ENCODE measurements around the gene NDUFB2.
A peak's percentile ranks its signal among the peaks of the same experiment; 100 is the strongest.
"Not testable (repeated sequence)": the region's sequence is repeated elsewhere in the genome, so short reads cannot be mapped to it uniquely, and the experiment has no call there.

Gene NDUFB2

DNA sequence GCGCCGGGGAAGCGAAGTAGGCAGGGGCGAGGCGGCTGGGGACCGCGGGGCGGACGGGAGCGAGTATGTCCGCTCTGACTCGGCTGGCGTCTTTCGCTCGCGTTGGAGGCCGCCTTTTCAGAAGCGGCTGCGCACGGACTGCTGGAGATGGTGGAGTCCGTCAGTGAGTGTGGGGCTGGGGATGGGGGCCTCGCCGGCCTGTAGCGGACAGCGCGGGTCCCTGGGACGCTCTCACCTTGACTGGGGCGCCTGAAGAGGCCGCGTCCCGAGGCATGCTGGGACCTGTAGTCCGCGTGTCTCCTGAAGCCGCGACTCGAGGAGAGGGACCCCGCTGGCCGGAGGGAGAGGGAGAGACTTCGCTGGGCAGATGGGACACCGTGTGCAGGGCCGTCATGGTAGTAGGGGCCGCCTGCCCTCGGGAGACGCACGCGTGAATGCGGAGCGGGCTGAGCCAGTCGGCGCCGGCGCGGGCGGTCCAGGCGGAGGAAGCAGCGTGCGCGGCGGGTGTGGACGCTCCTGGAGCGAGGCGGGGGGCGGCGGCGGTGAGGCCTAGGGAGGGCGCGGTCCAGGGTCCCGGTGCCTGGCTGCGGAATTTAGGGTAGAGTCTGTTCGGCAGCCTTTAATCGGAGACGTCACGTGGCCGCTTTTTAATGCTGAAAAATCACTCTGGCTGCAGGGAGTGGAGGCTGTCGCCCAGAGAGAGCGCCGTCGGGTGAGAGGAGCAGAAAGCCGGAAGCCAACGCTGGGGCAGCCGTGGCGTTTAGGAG lies at the start of gene NDUFB2:
Gene NDUFB2, plus strand, starts transcription at position 29 of the 767 bp plus-strand sequence. Its CDS starts 37 bp downstream, at position 66.
- peak; percentile 94 for DNase-seq (ENCODE audit: low read depth, low spot score)

DNA sequence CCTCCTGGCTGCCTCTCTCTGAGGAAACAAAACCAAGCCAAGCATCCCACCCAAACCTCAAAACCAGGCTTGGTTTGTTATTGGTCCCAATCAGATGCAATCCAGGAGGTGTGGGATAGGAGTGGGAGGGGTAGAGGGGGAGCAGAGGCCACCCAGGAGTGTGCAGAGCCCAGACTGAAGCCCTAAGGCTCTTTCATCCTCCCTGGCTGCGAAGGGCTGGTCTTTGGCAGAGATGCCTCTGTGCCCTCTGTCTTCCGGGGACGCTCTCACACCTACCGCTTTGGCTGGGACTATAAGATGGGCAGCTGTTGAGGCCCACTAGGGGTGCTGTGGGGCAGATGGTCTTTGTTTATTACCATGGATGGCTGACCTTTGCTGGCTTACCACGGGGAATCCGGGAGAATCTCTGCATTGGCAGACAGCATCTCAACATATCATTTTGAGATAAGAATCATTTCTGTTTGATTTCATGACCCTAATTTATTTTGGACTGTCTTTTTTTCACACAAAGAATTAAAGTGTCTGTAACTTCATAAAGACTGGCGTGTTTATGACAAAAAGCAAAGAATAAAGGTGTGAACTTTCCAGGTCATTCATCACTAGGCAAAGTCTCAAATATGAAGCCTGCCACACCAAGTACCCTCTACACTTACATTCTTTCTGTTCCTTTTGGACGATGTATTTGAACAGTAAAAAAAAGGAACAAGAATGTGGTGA lies 49.4 kb upstream of the NDUFB2 start:
- peak; percentile 56 for DNase-seq (ENCODE audit: low read depth, low spot score)

DNA sequence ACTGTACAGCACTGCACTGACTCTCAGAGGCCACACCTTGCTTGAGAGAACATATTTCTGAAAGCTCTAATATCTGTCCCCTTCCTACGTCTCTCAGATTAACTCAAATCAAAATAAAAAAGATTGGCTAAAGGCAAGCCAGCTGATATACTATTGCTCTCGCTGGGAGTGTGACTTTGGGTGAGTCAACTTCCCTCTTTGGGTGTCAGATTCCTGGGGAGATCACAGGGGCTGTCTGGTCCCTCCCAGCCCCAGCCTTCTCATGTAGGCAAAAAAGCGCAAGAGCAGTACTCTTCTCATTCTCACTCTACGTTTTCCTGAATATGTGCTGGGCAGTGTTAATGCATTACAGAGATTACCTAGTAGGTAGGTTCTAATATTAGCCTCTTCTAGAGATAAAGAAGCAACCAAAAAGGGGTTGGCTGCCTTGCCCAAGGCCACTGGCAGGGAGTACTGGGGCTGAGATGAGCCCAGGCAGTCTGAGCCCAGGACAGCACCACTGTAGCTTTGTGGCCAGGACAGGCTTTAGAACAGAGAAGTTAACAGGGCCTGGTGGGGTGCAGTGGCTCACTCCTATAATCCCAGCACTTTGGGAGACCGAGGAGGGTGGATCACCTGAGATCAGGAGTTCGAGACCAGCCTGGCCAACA lies 46.8 kb upstream of the NDUFB2 start:
- no peak for DNase-seq (ENCODE audit: low read depth, low spot score)

DNA sequence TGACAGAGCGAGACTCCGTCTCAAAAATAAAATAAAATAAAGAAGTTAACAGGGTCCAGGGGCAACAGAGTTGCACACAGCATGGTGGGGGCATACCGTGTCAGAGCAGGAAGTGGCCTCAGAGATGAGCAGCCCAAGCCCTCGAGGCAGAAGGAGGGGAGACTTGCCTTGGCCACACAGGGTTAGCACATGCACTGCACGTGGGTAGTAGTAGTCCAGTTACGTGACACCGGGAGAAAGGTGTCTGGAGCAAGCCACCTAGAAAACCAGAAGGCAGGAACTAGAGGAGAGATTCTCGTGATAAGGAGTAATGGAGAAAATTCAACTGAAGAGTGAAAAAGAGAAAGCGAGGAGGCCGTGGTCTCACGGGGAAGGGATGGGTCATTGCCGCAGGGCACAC lies 46.1 kb upstream of the NDUFB2 start:
- no peak for DNase-seq (ENCODE audit: low read depth, low spot score)

DNA sequence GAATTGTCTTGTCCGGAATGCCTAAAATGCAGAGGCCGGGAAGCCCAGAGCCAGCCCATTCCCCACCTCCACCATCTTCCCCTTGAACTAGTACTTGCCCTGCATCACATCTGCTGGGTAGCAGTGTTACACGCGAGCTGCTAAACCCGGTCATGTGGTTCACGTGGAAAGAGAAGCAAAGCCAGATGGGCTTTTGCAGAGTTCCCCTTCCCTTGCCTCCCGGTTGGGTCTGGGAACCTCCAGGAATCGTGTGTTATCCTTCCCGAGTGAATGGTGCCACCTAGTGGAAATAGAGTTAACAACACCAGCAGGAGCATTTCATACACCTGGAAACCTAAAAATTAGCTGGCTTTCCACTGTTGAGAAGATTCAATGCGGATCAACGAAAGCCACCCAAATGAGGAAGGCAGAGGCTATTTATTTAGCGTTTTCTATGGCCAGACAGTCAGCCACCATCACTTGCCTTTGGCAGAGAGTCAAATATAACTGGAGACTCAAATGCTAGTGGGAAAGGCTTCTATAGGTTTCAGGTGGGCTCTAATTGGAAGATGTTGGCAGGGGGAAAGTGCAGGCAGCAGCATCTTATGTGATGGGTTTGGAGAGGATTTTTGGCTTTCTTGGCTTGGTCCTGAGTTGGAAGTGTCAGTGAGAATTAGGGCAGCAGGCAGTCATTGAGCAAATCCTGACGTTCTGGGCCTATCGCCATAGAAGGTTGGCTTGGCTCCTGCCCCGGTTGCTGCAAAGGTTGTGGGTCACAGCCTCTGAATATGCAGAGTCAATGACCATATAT lies 43.0 kb upstream of the NDUFB2 start:
- DNase-seq (ENCODE audit: low read depth, low spot score) = peak; percentile 87

DNA sequence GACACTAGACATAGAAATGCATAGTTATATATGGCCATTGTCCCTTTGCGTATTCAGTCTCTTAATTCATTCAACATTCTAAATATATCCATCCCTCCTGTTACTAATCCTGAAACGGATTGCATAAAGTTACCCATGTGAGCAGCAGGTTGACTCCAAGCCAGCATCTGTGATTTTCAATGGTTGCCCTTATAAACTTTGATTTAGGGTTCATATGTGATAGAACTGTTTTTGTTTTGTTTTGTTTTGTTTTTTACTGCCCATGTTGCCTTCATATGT lies 42.5 kb upstream of the NDUFB2 start:
- DNase-seq (ENCODE audit: low read depth, low spot score) = no peak

DNA sequence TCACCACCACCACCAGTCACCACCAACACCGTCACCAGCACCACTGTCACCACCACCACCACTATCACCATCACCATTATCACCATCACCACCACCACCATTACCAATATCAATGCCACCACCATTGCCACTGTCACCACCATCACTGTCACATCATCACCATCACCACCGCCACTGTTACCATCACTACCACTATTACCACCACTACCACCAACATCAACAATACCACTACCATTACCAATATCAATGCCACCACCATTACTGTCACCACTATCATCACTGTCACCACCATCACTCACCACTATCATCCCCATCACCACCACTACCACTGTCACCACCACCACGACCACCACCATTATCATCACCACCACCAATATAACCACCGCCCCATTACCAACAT lies 41.8 kb upstream of the NDUFB2 start:
- DNase-seq (ENCODE audit: low read depth, low spot score) = no peak

DNA sequence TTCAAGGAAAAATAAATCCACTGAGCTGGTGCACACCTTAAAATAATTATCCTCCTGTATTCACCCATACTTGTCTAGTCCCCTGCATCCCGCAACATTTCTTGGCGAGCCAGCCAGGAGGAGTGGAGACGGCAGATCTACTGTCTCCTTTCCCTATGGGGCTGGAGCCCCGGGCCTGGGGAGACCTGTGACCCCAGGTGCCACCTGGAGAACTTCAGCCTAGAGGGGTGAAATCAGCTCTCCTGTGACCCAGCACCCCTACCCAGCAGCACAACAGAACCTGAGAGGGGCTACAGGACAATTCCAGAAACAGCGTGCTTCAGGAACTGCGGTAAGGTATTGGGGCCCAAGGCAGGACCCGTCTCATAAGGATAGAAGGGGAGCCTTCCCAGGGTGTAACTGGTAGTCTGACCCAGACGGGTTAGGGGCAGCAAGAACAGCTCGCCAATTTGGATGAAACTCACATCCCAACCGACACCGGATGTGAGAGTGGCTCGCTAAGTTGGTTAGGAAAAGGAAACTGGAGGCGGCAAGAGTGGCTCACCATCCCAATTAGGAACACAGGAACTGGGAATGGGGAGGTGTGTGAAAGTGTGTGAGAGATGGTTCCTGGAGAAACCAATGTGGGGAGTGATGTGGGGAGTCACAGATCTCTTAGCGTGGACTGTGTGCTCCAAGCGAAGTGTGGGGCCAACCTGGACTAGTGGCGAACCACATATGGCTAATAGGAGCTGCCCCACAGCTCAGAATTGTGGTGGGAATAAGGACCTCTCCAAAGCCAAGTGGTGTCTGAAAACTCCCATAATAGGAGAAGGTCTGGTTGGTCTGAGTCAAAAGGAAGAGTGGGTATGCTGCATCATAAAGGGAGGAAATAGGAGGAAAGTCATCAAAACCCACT lies 40.7 kb upstream of the NDUFB2 start:
- no peak for DNase-seq (ENCODE audit: low read depth, low spot score)

DNA sequence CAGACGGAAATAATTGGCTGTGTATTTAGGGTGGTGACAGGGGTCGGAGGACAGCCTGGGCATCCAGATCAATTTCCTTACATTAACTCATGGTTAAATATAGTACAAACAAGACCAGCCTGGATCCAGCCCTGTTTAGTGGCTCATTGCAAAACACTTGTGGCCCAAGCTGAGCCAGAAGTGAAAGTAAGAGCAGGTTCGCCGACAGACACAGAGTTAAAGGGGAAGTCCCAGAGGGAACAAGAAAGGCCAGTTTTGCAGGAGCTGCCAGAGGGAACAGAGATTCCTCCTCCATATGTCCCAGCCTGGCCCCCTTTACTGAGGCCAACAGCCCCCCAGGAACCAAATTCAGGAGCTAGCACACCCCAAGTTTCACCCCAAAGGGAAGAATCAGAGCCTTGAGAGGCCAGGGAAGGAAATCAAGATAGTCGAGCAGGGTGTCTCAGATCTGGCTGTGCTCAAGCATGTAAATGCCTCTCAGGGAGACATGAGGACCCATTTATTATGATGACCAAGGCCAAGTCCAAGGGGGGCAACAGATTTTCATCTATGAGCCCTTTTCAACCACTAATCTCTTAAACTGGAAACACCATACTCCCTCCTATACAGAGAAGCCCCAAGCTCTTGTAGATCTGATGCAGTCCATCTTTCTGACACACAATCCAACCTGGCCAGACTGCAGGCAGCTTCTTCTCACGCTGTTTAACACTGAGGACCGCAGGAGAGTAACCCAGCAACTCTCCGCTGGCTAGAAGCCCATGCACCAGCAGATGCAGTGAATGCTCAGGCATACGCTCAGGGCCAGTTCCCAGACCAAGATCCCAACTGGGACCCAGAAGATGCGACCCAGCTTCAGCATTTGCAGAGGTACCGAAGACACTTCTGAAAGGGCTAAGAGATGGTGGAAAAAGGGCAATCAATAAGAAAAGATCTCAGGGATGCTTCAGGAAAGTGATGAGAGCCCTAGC lies 39.7 kb upstream of the NDUFB2 start:
- DNase-seq (ENCODE audit: low read depth, low spot score) = peak; percentile 31

DNA sequence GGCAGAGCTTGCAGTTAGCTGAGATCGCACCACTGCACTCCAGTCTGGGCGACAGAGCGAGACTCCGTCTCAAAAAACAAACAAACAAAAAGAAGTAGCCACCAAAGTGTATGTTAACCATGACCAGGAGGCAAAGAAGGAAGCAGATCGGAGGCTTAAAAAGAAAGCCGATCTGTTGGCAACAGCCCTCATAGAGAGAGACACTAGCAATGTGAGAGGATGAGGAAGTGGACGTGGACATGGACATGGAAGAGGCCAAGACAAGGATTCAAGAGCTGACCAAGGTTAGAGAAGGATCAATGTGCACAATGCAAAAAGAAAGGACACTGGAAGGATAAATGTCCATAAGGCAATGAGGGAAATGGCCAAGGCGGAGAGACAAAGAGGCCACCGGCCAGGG lies 38.6 kb upstream of the NDUFB2 start:
- DNase-seq (ENCODE audit: low read depth, low spot score) = no peak

DNA sequence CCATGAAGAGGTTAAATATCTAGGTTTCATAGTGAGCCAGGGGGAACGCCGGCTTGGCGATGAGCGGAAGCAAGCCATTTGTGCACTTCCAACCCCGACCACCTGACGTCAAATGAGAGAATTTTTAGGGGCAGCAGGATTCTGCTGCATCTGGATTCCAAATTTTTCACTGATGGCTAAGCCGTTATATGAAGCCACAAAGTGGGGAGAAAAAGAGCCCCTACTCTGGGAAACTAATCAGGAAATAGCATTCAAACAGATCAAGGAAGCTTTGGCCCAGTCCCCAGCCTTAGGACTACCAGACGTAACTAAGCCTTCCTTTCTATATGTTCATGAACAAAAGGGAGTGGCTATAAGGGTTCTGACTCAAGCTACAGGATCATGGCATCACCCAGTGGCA lies 36.7 kb upstream of the NDUFB2 start:
- DNase-seq (ENCODE audit: low read depth, low spot score) = no peak

DNA sequence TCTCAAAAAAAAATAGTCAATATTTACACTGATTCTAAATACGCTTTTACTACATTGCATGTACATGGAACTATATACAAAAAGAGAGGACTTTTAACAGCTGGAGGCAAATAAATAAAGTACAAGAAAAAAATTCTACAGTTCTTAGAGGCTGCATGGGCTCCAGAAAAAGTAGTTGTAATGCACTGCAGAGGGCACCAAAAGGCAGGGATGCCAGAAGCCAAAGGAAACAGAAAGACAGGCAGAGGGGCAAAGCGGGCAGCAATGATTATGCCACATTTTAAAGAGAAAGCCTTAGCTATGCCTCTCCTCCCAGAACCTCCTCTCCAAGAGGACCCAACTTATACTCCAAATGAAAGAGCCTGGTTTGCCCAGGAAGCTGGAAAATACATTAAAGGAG lies 35.4 kb upstream of the NDUFB2 start:
- no peak for DNase-seq (ENCODE audit: low read depth, low spot score)

DNA sequence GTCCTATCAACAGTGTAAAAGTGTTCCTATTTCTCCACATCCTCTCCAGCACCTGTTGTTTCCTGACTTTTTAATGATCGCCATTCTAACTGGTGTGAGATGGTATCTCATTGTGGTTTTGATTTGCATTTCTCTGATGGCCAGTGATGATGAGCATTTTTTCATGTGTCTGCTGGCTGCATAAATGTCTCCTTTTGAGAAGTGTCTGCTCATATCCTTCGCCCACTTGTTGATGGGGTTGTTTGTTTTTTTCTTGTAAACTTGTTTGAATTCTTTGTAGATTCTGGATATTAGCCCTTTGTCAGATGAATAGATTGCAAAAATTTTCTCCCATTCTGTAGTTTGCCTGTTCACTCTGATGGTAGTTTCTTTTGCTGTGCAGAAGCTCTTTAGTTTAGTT lies 33.6 kb upstream of the NDUFB2 start:
- DNase-seq (ENCODE audit: low read depth, low spot score) = not testable (repeated sequence)

DNA sequence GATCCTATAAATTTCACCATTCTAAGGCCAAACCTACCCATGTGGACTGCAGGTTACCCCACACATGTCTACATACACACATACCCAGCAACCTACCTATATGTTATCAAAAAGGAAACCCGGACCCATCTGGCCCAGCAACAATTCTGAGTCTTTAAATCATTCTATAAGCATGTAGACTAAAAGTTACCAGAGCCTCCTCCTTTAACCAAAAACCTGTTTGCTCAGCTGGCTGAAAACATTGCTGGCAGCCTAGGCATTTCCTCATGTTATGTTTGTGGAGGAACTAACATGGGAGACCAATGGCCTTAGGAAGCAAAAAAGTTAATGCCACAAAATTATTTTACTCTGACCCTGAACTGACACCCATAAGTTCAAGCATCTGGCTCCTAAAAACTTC lies 29.0 kb upstream of the NDUFB2 start:
- no peak for DNase-seq (ENCODE audit: low read depth, low spot score)

DNA sequence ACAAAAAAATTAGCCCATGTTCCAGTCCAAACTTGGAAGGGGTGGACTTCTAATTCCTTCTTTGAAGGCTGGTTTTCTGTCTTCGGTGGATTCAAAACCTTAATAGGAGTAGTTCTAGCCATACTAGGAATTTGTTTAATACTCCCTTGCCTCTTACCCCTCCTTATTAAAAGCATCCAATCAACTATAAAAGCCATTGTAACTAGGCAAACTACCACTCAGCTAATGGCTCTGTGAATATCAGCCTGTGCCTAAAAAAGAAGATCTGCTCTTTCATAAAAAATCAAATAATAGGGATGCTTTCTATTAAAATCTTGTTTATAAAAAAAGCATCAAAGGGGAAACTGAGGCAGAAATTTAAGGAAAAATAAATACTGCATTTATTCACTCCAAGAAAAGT lies 27.9 kb upstream of the NDUFB2 start:
- no peak for DNase-seq (ENCODE audit: low read depth, low spot score)

DNA sequence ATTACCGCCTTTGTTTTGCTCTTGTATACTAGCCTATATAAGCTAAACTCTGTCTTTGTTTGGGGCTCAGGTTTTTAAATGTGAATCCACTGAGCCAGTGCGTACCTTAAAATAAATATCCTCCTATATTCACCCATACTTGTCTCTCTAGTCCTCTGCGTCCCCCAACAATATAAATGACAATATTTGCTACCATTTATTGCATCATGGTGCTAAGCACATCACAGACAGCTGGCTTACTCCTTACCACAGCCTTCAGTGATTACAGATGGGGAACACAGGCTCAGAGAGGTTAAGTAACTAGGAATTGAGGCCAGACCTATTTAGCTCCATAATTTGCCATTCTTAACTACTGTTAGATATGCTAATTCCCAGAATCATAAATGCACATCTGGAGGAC lies 27.2 kb upstream of the NDUFB2 start:
- DNase-seq (ENCODE audit: low read depth, low spot score) = no peak

DNA sequence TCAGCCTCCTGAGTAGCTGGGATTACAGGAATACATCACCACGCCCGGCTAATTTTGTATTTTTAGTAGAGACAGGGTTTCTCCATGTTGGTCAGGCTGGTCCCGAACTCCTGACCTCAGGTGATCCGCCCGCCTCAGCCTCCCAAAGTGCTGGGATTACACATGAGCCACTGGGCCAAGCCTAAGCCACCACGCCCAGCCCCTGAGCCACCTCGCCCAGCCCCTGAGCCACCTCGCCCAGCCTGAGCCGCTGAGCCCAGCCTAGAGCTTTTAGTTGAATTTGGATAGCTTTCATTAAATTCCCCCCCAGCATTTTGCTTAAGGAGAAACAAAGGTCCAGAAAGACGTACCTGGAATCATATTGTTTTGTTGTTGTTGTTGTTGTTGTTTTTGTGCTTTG lies 26.6 kb upstream of the NDUFB2 start:
- not testable (repeated sequence) for DNase-seq (ENCODE audit: low read depth, low spot score)

DNA sequence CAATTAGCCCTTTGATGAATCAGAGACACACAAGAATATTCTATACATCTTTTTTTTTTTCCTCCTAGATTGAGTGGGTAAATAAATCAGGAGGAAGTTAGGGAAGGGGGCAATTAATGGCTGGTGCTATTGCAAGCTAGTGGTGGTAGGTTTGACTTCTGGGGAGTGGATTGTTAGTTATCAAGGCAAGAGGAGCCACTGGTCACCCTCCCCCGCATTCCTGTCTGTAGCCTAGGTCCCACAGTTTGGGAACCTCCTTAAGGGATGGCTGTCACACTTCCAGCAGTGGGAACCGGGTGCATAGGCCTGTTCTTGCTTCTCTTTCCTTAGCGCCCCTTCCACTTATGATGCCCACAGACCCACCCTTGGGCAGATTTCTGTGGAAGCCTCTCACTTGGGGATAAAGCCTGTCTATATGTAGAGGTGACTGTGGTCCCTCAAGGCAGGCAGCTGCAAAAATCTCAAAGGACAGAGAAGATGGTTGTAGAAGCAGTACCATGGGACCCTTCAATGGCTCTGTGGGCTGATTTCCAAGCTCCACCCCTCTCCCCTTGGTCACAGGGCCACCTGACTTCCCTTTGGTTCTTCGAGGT lies 26.1 kb upstream of the NDUFB2 start:
- no peak for DNase-seq (ENCODE audit: low read depth, low spot score)

DNA sequence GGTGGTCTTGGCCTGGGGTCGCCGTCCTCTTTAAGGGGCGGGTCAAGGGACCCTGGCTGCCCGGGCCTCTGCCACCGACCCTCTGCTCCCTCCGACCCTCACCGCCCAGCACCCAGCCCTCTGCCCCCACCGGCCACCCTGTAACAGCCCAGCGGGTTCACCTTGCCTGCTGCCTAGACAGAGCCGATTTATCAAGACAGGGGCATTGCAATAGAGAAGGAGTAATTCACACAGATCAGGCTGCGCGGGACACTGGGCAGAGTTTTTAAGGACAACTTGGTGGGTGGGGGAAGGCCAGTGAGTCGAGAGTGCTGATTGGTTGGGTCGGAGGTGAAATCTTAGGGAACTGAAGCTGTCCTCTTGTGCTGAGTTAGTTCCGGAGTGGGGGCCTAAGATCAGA lies 24.5 kb upstream of the NDUFB2 start:
- no peak for DNase-seq (ENCODE audit: low read depth, low spot score)

All from astrocyte of the hippocampus (primary cell).